ENCODE data around the gene ST7. TPM values are rescaled to one million over a fixed set of nuclear protein-coding genes. Genes with fewer than 3 reads are reported as not detected.
A peak's percentile ranks its signal among the peaks of the same experiment; 100 is the strongest.
"Not testable (repeated sequence)": the region's sequence is repeated elsewhere in the genome, so short reads cannot be mapped to it uniquely, and the experiment has no call there.

The ST7 gene
- total and polyA plus RNA-seq, 2 of the 13 experiments (the other 11 are each of a cell fraction or from before 2014, with no cell fraction given), result 17.3 to 23.5 TPM

DNA sequence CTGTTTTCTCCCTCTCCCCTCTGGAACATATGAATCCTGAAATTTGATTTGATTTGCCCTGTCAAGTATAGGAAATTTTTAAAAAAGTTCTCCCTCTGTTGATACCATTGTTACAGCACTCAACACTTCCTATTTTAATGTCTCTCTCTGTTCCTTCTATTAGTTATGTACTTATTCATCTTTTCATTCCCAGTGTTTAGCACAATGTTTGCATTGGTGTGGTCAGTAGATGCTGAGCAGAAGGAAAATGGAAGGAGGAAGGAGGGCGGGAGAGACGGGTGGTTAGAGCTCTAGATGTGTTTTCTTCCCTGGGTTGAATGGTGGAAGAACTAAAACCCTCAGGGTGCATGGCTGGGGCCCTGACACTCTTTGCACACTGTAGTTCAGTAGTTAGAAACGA lies 290.1 kb downstream of the ST7 start (continued):
- TF ChIP-seq, protein P1, sequence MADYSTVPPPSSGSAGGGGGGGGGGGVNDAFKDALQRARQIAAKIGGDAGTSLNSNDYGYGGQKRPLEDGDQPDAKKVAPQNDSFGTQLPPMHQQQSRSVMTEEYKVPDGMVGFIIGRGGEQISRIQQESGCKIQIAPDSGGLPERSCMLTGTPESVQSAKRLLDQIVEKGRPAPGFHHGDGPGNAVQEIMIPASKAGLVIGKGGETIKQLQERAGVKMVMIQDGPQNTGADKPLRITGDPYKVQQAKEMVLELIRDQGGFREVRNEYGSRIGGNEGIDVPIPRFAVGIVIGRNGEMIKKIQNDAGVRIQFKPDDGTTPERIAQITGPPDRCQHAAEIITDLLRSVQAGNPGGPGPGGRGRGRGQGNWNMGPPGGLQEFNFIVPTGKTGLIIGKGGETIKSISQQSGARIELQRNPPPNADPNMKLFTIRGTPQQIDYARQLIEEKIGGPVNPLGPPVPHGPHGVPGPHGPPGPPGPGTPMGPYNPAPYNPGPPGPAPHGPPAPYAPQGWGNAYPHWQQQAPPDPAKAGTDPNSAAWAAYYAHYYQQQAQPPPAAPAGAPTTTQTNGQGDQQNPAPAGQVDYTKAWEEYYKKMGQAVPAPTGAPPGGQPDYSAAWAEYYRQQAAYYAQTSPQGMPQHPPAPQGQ (CRISPR knock-in tag; IDR thresholded peaks at IDR 0.05; ENCODE audit: borderline replicate concordance), result no peak

- POLR2A ChIA-PET; H3K27me3 ChIP-seq (ENCODE audit: control insufficient read depth in 1 of 2, insufficient read depth in 2 of 2, low read length in 2 of 2); FAIRE-seq; BruUV-seq (replicated peaks); H3K27ac ChIP-seq (ENCODE audit: extremely low read length, insufficient read depth, low read length); DNase-seq (ENCODE audit: low spot score); H3K9ac ChIP-seq (ENCODE audit: insufficient read depth, low read depth, low read length); CTCF ChIA-PET (ENCODE audit: low intra/inter-chr PET ratio, low total read pairs); H3K9me3 ChIP-seq (ENCODE audit: low read length); H3K79me2 ChIP-seq (ENCODE audit: insufficient read depth, low read length); in situ Hi-C loops (cut with HindIII; ENCODE audit: extremely low pct_ligation_motif_present, low pct_unique_long_range_greater_than_20kb); H3K36me3 ChIP-seq (replicated peaks in 1 of 2; ENCODE audit: control insufficient read depth in 1 of 2, insufficient read depth in 2 of 2, low read length in 2 of 2); H3K4me1 ChIP-seq (ENCODE audit: insufficient read depth, low read length); H3K4me2 ChIP-seq (ENCODE audit: low read depth, low read length); ATAC-seq; H3K4me3 ChIP-seq (replicated peaks in 1 of 3; ENCODE audit: insufficient read depth in 1 of 3, low read depth in 2 of 3, low read length in 3 of 3); H2AFZ ChIP-seq (ENCODE audit: low read length); H4K20me1 ChIP-seq (ENCODE audit: insufficient read depth, low read length); intact Hi-C loops (cut with micrococcal nuclease; ENCODE audit: unreplicated experiment): not testable (repeated sequence)
- peak; percentile 60; the same call in 1 of the 2 replicates for TF ChIP-seq ZNF431 (CRISPR knock-in tag; IDR thresholded peaks at IDR 0.05; ENCODE audit: borderline replicate concordance, low read depth)
- 7% methylated on average over 2 of the region's 2 CpGs for WGBS (ENCODE audit: low lambda C conversion rate)
These were observed 292.4 kb downstream of the ST7 start for GRCh38 chr7:117245703-117246102.

- Histone ChIP-seq H3K36me3 (replicated peaks in 1 of 2; ENCODE audit: control insufficient read depth in 1 of 2, insufficient read depth in 2 of 2, low read length in 2 of 2) (no peaks in the 10 kb centered on the region), H2AFZ (ENCODE audit: low read length) (no peak overlapping the region), H3K4me1 (ENCODE audit: insufficient read depth, low read length) (no peaks in the 10 kb centered on the region), H3K27me3 (ENCODE audit: control insufficient read depth in 1 of 2, insufficient read depth in 2 of 2, low read length in 2 of 2) (no peaks in the 10 kb centered on the region; a peak in 2 of 5 replicates), H3K9me3 (ENCODE audit: low read length) (no peaks in the 10 kb centered on the region), H4K20me1 (ENCODE audit: insufficient read depth, low read length) (no peaks in the 10 kb centered on the region), H3K4me3 (replicated peaks in 1 of 3; ENCODE audit: insufficient read depth in 1 of 3, low read depth in 2 of 3, low read length in 3 of 3) (no peak overlapping the region), H3K79me2 (ENCODE audit: insufficient read depth, low read length) (no peaks in the 10 kb centered on the region), H3K9ac (ENCODE audit: insufficient read depth, low read depth, low read length) (no peak overlapping the region), H3K27ac (ENCODE audit: extremely low read length, insufficient read depth, low read length) (no peak overlapping the region), H3K4me2 (ENCODE audit: low read depth, low read length) (no peak overlapping the region)
- 18% methylated on average over 4 of the region's 4 CpGs for WGBS (ENCODE audit: low lambda C conversion rate)
- in situ Hi-C loops (cut with HindIII; ENCODE audit: extremely low pct_ligation_motif_present, low pct_unique_long_range_greater_than_20kb), result no loop called here
- ATAC-seq (no peak), DNase-seq (ENCODE audit: low spot score) (no peak), FAIRE-seq (no peak)
- ChIA-PET POLR2A (no interaction called here), CTCF (ENCODE audit: low intra/inter-chr PET ratio, low total read pairs) (no interaction called here)
- intact Hi-C loops (cut with micrococcal nuclease; ENCODE audit: unreplicated experiment), result no loop called here
- BruUV-seq (replicated peaks), result no TSS peak
- no peak for TF ChIP-seq MYNN (CRISPR knock-in tag; IDR thresholded peaks at IDR 0.05; ENCODE audit: low read depth)
- TF ChIP-seq SP140L (CRISPR knock-in tag; IDR thresholded peaks at IDR 0.05; ENCODE audit: borderline replicate concordance), result no peak
- no peak for TF ChIP-seq CENPX (CRISPR knock-in tag; IDR thresholded peaks at IDR 0.05)
- TF ChIP-seq, protein P2, sequence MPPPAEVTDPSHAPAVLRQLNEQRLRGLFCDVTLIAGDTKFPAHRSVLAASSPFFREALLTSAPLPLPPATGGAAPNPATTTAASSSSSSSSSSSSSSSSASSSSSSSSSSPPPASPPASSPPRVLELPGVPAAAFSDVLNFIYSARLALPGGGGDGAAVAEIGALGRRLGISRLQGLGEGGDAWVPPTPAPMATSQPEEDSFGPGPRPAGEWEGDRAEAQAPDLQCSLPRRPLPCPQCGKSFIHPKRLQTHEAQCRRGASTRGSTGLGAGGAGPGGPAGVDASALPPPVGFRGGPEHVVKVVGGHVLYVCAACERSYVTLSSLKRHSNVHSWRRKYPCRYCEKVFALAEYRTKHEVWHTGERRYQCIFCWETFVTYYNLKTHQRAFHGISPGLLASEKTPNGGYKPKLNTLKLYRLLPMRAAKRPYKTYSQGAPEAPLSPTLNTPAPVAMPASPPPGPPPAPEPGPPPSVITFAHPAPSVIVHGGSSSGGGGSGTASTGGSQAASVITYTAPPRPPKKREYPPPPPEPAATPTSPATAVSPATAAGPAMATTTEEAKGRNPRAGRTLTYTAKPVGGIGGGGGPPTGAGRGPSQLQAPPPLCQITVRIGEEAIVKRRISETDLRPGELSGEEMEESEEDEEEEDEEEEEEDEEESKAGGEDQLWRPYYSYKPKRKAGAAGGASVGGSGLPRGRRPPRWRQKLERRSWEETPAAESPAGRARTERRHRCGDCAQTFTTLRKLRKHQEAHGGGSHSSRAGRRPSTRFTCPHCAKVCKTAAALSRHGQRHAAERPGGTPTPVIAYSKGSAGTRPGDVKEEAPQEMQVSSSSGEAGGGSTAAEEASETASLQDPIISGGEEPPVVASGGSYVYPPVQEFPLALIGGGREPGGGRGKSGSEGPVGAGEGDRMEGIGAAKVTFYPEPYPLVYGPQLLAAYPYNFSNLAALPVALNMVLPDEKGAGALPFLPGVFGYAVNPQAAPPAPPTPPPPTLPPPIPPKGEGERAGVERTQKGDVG (CRISPR knock-in tag; IDR thresholded peaks at IDR 0.05; ENCODE audit: borderline replicate concordance), result no peak
- TF ChIP-seq, protein P3, sequence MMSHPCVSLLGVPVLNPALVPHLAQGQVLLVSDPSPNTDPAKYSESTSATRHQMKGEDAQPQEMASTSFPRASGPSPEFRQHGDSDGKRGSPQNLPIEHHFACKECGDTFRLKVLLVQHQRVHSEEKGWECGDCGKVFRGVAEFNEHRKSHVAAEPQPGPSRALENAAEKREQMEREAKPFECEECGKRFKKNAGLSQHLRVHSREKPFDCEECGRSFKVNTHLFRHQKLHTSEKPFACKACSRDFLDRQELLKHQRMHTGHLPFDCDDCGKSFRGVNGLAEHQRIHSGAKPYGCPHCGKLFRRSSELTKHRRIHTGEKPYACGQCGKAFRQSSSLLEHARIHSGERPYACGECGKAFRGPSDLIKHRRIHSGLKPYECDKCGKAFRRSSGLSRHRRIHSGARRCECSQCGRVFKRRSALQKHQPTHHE (CRISPR knock-in tag; IDR thresholded peaks at IDR 0.05; ENCODE audit: borderline replicate concordance), result no peak
- TF ChIP-seq ATF7 (IDR thresholded peaks at IDR 0.05), result no peak
- no peak for TF ChIP-seq ATF7 (CRISPR knock-in tag; IDR thresholded peaks at IDR 0.05)
- no peak for TF ChIP-seq ZNF616 (CRISPR knock-in tag; IDR thresholded peaks at IDR 0.05; ENCODE audit: low read depth)
- TF ChIP-seq ZNF3 (CRISPR knock-in tag; IDR thresholded peaks at IDR 0.05), result no peak
These were observed 294.5 kb downstream of the ST7 start for GRCh38 chr7:117247809-117248208.
